GM19328 (cell line): ENCODE measurements around the gene PKNOX2.

Source experiments
- ATAC-seq: cut with Tn5 transposase; IDR thresholded peaks from one replicate; pipeline ENCODE4 v1.9.1; 2021; ENCODE audit warnings: mild to moderate bottlenecking, moderate library complexity; ENCODE audit not compliant: unreplicated experiment

PKNOX2 gene

GRCh38 chr11:125171974-125172373, 7.4 kb downstream of the PKNOX2 start:
- ATAC-seq = no peak

- ATAC-seq = no peak
Observed at GRCh38 chr11:125173027-125173426, 8.5 kb downstream of the PKNOX2 start.

DNA sequence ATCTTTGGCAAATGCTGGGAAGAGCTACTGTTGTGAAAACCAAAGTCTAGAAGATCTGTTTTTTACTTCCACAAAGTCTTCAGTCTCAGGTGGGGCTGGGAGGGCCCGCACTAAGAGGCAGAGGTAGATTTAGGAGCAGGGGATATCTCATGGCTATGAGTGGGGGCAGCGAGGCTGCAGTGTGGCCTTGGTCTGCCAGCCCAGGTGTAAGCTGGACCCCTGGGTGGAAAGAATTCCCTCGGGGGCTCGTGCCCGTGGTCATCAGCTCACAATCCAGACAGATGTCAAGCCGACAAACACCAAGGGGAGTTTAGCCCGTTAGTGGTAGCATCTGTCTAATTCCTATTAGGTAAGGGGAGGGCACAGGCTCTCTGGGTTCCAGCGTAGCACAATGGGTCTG, 9.0 kb downstream of the PKNOX2 start:
- no peak for ATAC-seq

DNA sequence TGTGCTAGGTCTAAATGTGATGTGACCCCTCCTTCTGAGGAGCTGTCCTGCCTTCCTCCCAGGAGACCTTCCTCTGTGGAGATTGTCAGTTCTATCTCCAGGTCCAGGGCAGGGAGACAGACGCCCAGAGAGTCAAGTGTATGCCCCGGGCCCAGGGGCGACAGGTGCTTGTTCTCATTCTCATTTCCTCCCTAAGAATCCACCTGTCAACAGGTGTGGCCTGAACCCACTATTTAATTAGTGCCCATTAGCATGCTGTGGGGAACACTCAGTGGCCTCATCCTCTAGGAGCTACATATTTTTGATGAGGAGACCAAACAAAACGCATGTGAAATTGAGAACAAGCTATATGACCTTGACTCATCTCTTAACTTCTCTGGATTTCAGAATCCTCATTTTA, 9.5 kb downstream of the PKNOX2 start:
- ATAC-seq = no peak

DNA sequence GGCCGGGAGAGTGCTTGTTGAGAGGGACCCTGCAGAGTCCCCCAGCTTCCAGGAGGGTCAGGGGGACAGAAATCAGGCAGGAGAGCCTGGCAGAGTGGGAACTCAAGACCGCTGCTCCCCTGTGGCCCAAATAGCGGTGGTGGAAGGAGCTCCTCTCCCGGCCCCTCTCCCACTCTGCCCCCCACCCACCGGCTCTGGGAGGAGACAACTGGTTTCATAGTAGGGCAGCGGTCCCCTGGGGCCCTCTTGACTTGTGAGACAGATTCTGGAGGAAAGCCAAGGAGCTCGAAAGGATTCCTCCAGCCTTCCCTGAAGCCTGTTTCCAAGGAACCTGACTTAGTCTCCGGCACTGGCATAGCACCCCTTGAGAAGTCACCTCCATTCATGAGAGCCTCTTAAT, 10.1 kb downstream of the PKNOX2 start:
- no peak for ATAC-seq

- ATAC-seq = no peak
Observed at GRCh38 chr11:125175166-125175565, 10.6 kb downstream of the PKNOX2 start.

DNA sequence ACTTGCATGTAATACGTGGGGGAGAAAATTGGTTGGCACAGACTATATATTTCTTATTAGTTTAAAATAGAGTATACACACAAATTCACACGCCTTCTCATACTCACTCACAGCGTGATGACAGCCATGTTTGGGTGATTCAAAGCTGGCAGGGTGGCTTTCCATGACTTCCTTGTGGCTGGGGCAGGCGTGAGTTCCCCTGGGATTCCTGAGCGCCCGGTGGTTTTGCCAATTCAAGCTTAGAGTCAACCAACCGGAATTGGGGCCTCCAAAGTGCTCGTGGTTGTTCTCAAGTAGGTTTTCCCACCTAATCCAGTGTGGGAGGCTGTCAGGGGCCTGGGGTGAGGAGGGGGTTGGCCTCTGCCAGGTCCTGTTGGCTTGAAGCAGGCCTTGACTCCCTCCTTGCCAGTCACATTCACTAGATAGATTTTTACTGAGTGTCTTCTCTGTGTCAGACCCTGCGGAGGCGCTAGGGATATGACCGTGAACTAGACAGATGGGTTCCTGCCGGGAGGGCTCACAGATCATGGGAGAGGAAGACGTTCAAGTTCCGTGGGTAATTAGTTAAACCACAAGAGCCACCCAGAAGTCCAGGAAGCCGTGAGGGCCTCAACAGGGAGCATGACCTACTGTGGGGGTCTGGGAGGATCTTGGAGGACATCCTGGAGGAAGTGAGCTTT, 11.5 kb downstream of the PKNOX2 start:
- ATAC-seq = no peak

- ATAC-seq = no peak
Observed at GRCh38 chr11:125176866-125177265, 12.3 kb downstream of the PKNOX2 start.

DNA sequence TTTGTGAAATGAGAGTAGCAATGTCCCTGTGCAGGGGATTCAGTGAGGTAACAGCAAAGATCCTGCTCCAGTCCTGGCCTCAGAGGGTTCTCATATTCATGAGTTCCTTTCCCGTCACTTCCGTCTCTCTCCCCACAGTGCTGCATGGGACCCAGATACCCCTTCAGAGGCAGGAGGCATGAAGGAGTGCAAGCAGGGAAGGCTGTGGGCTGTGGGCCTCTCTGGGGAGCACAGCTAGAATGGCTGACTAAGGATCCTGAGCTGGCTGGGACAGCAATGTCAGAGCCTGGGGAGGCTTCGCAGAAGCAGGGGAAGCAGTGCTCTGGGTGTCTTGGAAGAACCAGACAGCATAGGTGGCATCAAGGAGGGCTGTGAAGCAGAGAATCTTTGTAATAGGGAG, 13.0 kb downstream of the PKNOX2 start:
- no peak for ATAC-seq

DNA sequence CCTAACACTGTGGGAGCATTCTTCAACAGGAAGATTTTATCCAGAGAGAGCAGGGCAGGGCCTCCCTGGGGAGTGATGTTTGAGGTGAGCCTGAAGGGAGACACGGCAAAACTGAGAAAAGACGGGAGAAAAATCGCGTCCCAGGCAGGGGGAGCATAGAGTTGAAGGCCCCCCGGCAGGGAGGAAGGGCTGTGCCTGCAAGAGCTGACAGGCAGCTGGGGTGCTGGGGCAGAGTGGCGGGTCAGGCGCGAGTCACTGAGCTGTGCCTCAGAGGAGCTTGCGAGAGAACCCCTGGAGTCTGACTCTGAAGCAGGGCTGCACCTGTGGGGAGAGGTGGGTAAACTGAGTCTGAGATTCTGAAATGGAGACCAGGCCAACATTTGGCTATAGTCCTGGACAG, 14.8 kb downstream of the PKNOX2 start:
- no peak for ATAC-seq

DNA sequence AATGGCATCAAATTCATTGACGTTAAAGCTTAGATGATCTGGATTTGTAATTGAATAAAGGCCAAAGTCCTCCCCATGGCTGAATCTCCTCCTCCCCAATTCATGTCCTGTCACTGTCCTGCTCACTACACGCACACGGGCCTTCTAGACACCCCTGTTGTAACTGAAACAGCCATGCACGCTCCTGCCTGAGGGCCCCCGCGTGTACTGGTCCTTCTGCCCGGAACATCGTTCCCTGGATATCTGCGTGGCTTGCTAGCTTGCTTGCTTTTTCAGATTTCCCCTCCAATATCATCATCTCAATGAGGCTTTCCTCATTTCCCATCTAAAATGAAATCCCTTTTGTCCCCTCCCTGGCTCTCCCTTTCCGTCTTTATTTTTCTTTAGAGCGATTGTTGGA, 15.3 kb downstream of the PKNOX2 start:
- ATAC-seq = no peak

DNA sequence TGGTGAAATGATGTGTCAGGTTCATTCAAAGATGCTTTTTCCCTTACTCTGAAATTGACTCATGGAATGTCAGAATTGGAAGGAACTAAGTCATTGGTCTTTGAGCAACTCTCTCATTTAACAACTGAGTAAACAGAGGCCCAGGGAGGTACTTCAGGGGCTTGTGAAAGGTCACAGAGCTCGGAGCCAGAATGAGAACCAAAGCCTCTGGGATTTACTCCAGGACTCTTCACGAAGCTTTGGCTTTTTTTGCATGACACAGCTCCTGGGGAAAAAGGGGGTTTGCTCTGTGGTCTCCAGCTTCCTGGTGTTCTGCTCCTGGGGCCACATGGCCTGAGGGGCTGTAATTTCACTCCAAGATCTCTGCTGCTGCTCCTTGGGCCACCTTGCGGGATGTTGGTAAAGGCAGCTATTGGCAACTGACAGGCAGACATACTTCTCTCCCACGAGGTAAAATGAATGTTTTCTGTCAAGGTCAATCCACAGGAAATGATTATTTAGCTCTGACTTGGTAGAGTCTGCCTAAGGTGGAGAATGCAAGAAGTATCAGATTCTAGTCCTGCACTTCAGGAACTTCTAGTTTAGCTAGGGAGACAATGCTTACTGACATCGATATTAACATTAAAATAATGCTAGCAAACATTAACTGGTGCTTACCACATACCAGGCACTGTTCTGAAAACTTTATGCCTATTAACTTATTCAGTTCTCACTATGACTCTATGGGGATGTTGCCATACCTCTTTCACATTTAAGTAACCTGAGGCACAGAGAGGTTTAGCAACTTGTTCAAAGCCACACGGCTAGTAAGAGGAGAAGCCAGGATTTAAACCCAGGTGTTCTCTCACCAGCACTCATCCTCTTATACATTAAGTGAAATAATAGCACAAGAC, 16.1 kb downstream of the PKNOX2 start:
- ATAC-seq = no peak

- no peak for ATAC-seq
Observed at GRCh38 chr11:125182573-125182972, 18.0 kb downstream of the PKNOX2 start.

DNA sequence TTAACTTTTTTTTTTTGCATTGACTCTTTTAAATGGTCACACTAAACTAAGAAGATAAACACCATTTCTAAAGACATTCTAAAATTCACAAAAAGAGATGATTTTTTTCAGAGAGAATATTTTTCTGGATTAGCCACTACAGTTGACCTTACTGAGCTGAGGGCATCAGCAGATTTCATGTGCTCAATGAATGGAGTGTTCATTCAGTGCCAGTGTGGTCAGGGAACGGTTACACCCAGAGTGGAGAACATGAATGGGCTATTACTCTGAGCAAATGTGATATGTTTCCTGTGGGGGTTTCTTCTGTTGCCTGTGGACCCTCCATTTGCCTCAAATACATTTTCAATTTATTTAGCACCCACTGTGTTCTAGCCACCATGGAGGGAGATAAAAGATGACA, 19.1 kb downstream of the PKNOX2 start:
- ATAC-seq = no peak

DNA sequence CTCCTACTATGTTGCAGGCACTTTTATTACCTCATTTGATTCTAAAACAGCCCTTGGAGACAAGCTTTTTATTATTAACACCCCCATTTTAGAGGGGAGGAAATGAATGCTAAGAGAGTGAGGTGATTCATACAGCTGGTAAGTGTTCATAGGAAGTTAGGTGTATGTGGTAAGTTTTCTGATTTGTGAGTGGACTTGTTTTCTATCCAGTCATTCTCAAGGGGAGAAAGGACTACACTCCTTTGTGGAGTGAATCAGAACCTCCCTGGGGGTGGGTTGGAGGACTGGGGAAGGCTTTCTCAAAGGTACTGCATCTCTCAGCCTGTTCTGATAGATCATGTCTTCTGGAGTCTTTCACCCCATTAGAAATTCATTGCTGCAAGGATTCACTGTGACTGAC, 23.5 kb downstream of the PKNOX2 start:
- ATAC-seq = no peak

- ATAC-seq = no peak
Observed at GRCh38 chr11:125190566-125190965, 26.0 kb downstream of the PKNOX2 start.

GRCh38 chr11:125192183-125192582, 27.6 kb downstream of the PKNOX2 start:
- no peak for ATAC-seq

GRCh38 chr11:125192717-125193415, 28.3 kb downstream of the PKNOX2 start:
- ATAC-seq = no peak

DNA sequence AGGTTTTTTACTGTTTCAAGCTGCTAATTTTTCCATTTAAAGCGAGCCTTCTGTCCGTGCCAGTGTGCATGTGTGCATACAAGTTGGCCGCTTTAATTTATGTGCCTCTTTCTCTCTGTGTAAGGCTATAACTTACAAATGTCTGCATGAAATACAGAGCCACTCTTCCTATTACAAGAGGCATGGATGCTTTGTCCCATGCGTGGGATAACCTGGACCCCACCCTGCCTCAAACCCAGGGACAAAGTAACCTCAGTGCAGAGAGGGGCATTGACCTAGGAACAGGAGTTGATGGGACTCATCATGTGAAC, 28.8 kb downstream of the PKNOX2 start:
- no peak for ATAC-seq

GRCh38 chr11:125193841-125194240, 29.3 kb downstream of the PKNOX2 start:
- ATAC-seq = no peak

DNA sequence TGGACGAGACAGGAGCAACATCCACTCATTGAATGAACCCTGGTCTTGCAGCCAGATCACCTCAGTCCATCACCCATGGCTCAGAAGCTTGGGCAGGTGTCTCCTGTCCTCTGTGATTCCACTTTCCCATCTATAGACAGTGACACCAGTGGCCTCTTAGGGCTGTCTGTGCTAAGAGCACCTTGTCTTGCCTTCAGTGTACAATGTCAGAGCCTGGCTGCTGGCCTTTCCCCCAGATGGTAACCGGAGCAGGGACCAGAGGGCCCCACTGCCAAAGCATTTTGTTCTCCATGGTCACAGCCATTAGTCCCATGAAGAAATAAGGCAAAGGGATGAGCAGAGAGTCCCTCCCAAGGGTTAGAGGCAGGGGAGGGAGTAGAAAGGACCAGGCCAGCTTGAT, 35.4 kb downstream of the PKNOX2 start:
- no peak for ATAC-seq

GRCh38 chr11:125200441-125200840, 35.9 kb downstream of the PKNOX2 start:
- ATAC-seq = no peak
